Kidney (tissue), 14 donors: ENCODE measurements around the gene PPP2R3C. TPM values are rescaled to one million over a fixed set of nuclear protein-coding genes. Genes with fewer than 3 reads are reported as not detected.
A peak's percentile ranks its signal among the peaks of the same experiment; 100 is the strongest.
"Not testable (repeated sequence)": the region's sequence is repeated elsewhere in the genome, so short reads cannot be mapped to it uniquely, and the experiment has no call there.

ENCODE experiments used
- DNase-seq, 5 donors: peaks; one replicate each; pipeline ENCODE4 v3.0.0-alpha.2; 2013 to 2020
- FAIRE-seq: peaks from 2 replicates; lab custom pipeline; 2012; peaks lifted over from hg19 to GRCh38; lab: Jason Lieb, UNC
- H3K27ac ChIP-seq, 2 donors: one replicate each; pipeline ENCODE4 v1.7.0; 2013; ENCODE audit warnings: low read depth in 2 of 2, low read length in 2 of 2, inconsistent platforms in 1 of 2
- H3K27me3 ChIP-seq: one replicate; pipeline ENCODE4 v1.7.1; 2013; ENCODE audit warnings: low read length, inconsistent platforms; ENCODE audit not compliant: control insufficient read depth, insufficient read depth
- H3K36me3 ChIP-seq, 3 donors: one replicate each; pipeline versions ENCODE4 v1.7.0 to v1.7.1; 2013; ENCODE audit warnings: low read length in 3 of 3, control low read depth in 1 of 3, inconsistent platforms in 1 of 3; ENCODE audit not compliant: insufficient read depth in 3 of 3, control insufficient read depth in 2 of 3
- H3K4me1 ChIP-seq, 3 donors: one replicate each; pipeline versions ENCODE4 v1.7.0 to v1.7.1; 2013; ENCODE audit warnings: low read length in 3 of 3, inconsistent platforms in 1 of 3, low read depth in 1 of 3; ENCODE audit not compliant: control insufficient read depth in 2 of 3, insufficient read depth in 2 of 3
- H3K4me3 ChIP-seq, 3 donors: one replicate each; pipeline versions ENCODE4 v1.7.0 to v1.8.1; 2013; ENCODE audit warnings: low read length in 3 of 3, control low read depth in 1 of 3, inconsistent platforms in 1 of 3
- H3K9ac ChIP-seq, 3 donors: one replicate each; pipeline versions ENCODE4 v1.7.0 to v1.7.1; 2013; ENCODE audit warnings: low read length in 3 of 3, control low read depth in 1 of 3, inconsistent platforms in 1 of 3
- H3K9me3 ChIP-seq, 3 donors: one replicate each; pipeline versions ENCODE4 v1.7.0 to v1.7.1; 2013; ENCODE audit warnings: low read length in 3 of 3, control low read depth in 1 of 3, inconsistent platforms in 1 of 3; ENCODE audit not compliant: control insufficient read depth in 2 of 3, insufficient read depth in 1 of 3
- intact Hi-C: fragments of 100-400 bp; cut with DNase I; formaldehyde crosslinking; loops from one replicate; pipeline ENCODE4 v1.11.1; 2022
- polyA plus RNA-seq: library from polyadenylated mRNA; stranded (reverse); fragments of 350-450 nt; fragmentation: Illumina TruSeq; extraction: RNeasy Lipid Tissue Mini Kit (QIAGEN cat#74804); gene quantifications from one replicate; pipeline ENCODE4 v1.2.3, GENCODE V29; 2014; ENCODE audit warnings: low read depth, low replicate concordance; ENCODE audit not compliant: insufficient read depth
- total RNA-seq: library from RNA; stranded (reverse); fragmentation: NEBNext Ultra II Directional; extraction: Animal tissue kit (Norgen Biotek cat#: 25700); gene quantifications from one replicate; pipeline ENCODE4 v1.2.1, GENCODE V29; 2021
- TF ChIP-seq, protein P1 (sequence below): IDR thresholded peaks from 3 replicates; pipeline ENCODE4 v1.5.1; 2012; ENCODE audit warnings: mild to moderate bottlenecking, moderate library complexity, borderline replicate concordance; ENCODE audit not compliant: insufficient read depth; ENCODE audit errors: extremely low read depth
- donor health status: control.
- donor health status: control.
- donor health status: control.
- donor health status: control.
- donor health status: control.
- donor health status: DM: yes; HTN: yes; CAD: no.
- donor health status: Normal renal cell carcinoma (clear cell type).

PPP2R3C gene
- total and polyA plus RNA-seq, 2 donors from 2014 or later: 24.8 to 33.7 TPM

- no peaks in the 10 kb centered on the region for H3K9me3 ChIP-seq
- intact Hi-C loops: no loop called here
- FAIRE-seq (no peak), DNase-seq (no peak)
- H3K4me1 ChIP-seq: no peaks in the 10 kb centered on the region
- H3K27ac ChIP-seq: no peak overlapping the region
- H3K36me3 ChIP-seq: peaks cover 11 to 21% (median 16%) of the 10 kb centered on the region in 3 donors
- H3K4me3 ChIP-seq: no peak overlapping the region
- no peaks in the 10 kb centered on the region for H3K27me3 ChIP-seq
- TF ChIP-seq, protein P1, sequence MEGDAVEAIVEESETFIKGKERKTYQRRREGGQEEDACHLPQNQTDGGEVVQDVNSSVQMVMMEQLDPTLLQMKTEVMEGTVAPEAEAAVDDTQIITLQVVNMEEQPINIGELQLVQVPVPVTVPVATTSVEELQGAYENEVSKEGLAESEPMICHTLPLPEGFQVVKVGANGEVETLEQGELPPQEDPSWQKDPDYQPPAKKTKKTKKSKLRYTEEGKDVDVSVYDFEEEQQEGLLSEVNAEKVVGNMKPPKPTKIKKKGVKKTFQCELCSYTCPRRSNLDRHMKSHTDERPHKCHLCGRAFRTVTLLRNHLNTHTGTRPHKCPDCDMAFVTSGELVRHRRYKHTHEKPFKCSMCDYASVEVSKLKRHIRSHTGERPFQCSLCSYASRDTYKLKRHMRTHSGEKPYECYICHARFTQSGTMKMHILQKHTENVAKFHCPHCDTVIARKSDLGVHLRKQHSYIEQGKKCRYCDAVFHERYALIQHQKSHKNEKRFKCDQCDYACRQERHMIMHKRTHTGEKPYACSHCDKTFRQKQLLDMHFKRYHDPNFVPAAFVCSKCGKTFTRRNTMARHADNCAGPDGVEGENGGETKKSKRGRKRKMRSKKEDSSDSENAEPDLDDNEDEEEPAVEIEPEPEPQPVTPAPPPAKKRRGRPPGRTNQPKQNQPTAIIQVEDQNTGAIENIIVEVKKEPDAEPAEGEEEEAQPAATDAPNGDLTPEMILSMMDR: no peak
- H3K9ac ChIP-seq: no peak overlapping the region
These were observed 9.1 kb downstream of the PPP2R3C start for GRCh38 chr14:35112641-35113040.

DNA sequence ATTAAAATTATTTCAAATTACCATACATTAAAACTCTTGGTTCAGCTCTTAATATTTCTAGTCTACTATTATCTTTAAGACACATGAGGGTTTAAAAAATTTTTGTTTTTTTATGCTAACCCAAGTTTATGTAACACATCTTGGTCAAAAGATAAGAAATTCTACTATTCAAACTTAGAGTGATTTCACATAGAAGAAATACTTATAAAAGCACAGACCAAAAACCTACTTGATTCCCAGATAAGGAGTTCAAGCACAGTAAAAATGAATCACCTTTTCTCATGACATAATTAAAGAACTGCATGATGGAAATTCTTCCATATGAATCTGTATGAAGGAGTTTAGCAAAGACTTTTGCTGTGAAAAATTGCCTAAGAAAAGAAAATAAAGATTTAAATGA, 13.9 kb downstream of the PPP2R3C start:
- H3K27me3 ChIP-seq: no peaks in the 10 kb centered on the region
- TF ChIP-seq, protein P1: no peak
- H3K9ac ChIP-seq: no peak overlapping the region
- intact Hi-C loops: no loop called here
- H3K4me3 ChIP-seq: no peak overlapping the region
- H3K4me1 ChIP-seq: no peaks in the 10 kb centered on the region
- DNase-seq (no peak), FAIRE-seq (peak; percentile 60)
- H3K36me3 ChIP-seq: peaks cover 12 to 26% (median 13%) of the 10 kb centered on the region in 3 donors
- no peak overlapping the region for H3K27ac ChIP-seq
- no peaks in the 10 kb centered on the region for H3K9me3 ChIP-seq

DNA sequence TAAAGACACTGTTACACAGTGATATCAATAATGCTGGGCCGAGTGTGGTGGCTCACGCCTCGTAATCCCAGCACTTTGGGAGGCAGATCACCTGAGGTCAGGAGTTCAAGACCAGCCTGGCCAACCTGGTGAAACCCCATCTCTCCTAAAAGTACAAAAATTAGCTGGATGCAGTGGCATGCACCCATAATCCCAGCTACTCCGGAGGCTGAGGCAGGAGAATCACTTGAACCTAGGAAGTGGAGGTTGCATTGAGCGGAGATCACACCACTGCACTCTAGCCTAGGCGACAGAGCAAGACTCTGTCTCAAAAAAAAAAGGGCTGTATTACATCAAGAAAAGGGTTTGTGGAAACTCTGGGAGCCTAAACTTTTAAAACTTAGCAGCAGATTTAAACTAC, 27.1 kb downstream of the PPP2R3C start:
- H3K36me3 ChIP-seq: peaks cover 2 to 21% (median 4%) of the 10 kb centered on the region in 3 donors
- intact Hi-C loops, H3K9me3 ChIP-seq, DNase-seq, H3K9ac ChIP-seq, H3K4me1 ChIP-seq, FAIRE-seq, H3K27ac ChIP-seq, H3K27me3 ChIP-seq, H3K4me3 ChIP-seq: not testable (repeated sequence)

GRCh38 chr14:35088514-35088913, 33.3 kb downstream of the PPP2R3C start:
- H3K36me3 ChIP-seq: peaks cover 0 to 31% (median under 1%) of the 10 kb centered on the region in 3 donors
- H3K9ac ChIP-seq: no peak overlapping the region
- no peaks in the 10 kb centered on the region for H3K27me3 ChIP-seq
- no peak overlapping the region for H3K27ac ChIP-seq
- no peak for DNase-seq
- H3K4me1 ChIP-seq: no peaks in the 10 kb centered on the region
- FAIRE-seq: no peak
- no peak overlapping the region for H3K4me3 ChIP-seq
- TF ChIP-seq, protein P1: no peak
- intact Hi-C loops: no loop called here
- H3K9me3 ChIP-seq: no peaks in the 10 kb centered on the region
